WTC11 (cell line): Measurements from ENCODE around the gene TAS2R9. TPM values are rescaled to one million over a fixed set of nuclear protein-coding genes. Genes with fewer than 3 reads are reported as not detected.

Source experiments
- IRF1 ChIP-seq: sonication (generic); formaldehyde crosslinking; IDR thresholded peaks from 2 replicates; pipeline ENCODE4 v1.8.0; 2023; ENCODE audit warnings: missing genetic modification reagents
- IRF2 ChIP-seq: sonication (generic); formaldehyde crosslinking; IDR thresholded peaks from 2 replicates; pipeline ENCODE4 v1.8.0; 2022; ENCODE audit warnings: low read depth, missing genetic modification reagents, borderline replicate concordance
- PRDM15 ChIP-seq: sonication (generic); formaldehyde crosslinking; IDR thresholded peaks from 2 replicates; pipeline ENCODE4 v1.8.0; 2022; ENCODE audit warnings: missing genetic modification reagents
- SMAD4 ChIP-seq: sonication (generic); formaldehyde crosslinking; IDR thresholded peaks from 2 replicates; pipeline ENCODE4 v1.8.0; 2022; ENCODE audit warnings: mild to moderate bottlenecking, missing genetic modification reagents
- TP53 ChIP-seq: sonication (generic); formaldehyde crosslinking; IDR thresholded peaks from 2 replicates; pipeline ENCODE4 v1.8.1; 2023; ENCODE audit warnings: mild to moderate bottlenecking, missing genetic modification reagents
- ZNF425 ChIP-seq: fragments of 250-450 bp; sonication (Bioruptor Pico); conservative IDR thresholded peaks from 2 replicates; pipeline ENCODE4 v1.9.0; 2021; ENCODE audit warnings: mild to moderate bottlenecking
- total RNA-seq: library from RNA; stranded (reverse); gene quantifications from 3 replicates; pipeline ENCODE4 v1.2.3, GENCODE V29; 2021

Gene TAS2R9
- total RNA-seq, 1 experiment from 2014 or later = not detected

GRCh38 chr12:10759657-10760056 lies 50.3 kb downstream of the TAS2R9 start (continued):
- no peak for TF ChIP-seq TP53 (CRISPR knock-in tag)
- no peak for TF ChIP-seq PRDM15 (CRISPR knock-in tag)
- TF ChIP-seq IRF1 (CRISPR knock-in tag) = no peak
- no peak for TF ChIP-seq IRF2 (CRISPR knock-in tag)
- TF ChIP-seq SMAD4 (CRISPR knock-in tag) = no peak
- TF ChIP-seq ZNF425 (CRISPR knock-in tag) = no peak

Other genes with a start within 250 kb of the TAS2R9 start
- 36.1 to 37.0 TPM (median 36.8 TPM) in 3 replicates for gene MAGOHB, start 196.6 kb downstream of the TAS2R9 start, total RNA-seq
- gene STYK1, start 136.1 kb downstream of the TAS2R9 start, total RNA-seq = 1.6 to 1.9 TPM (median 1.6 TPM) in 3 replicates
- 396 to 411 TPM (median 409 TPM) in 3 replicates for gene YBX3, start 86.8 kb downstream of the TAS2R9 start, total RNA-seq
- not detected in 3 replicates for gene TAS2R7, start 7.5 kb downstream of the TAS2R9 start, total RNA-seq
- not detected in 3 replicates for gene TAS2R8, start 2.9 kb downstream of the TAS2R9 start, total RNA-seq
- not detected in 3 replicates for gene TAS2R10, start 16.2 kb upstream of the TAS2R9 start, total RNA-seq
- gene PRR4, start 39.3 kb upstream of the TAS2R9 start, total RNA-seq = 0.87 to 2.7 TPM (median 1.6 TPM) in 3 replicates
- 6.7 to 15.1 TPM (median 8.1 TPM) in 3 replicates for gene PRH1, start 74.1 kb upstream of the TAS2R9 start, total RNA-seq
- 0.37 to 0.62 TPM (median 0.37 TPM) in 3 replicates for gene TAS2R13, start 99.4 kb upstream of the TAS2R9 start, total RNA-seq
- 0.52 TPM in 1 of 3 replicates, not detected in the others for gene PRH2, start 119.1 kb upstream of the TAS2R9 start, total RNA-seq
- gene TAS2R14, start 129.1 kb upstream of the TAS2R9 start, total RNA-seq = 1.1 to 1.3 TPM (median 1.1 TPM) in 3 replicates
- 0.25 to 0.73 TPM (median 0.59 TPM) in 3 replicates for gene TAS2R50, start 176.7 kb upstream of the TAS2R9 start, total RNA-seq
- 0.73 to 0.81 TPM (median 0.73 TPM) in 3 replicates for gene TAS2R20, start 188.1 kb upstream of the TAS2R9 start, total RNA-seq
- gene TAS2R19, start 212.5 kb upstream of the TAS2R9 start, total RNA-seq = 1.0 to 1.4 TPM (median 1.1 TPM) in 3 replicates
- gene TAS2R31, start 221.2 kb upstream of the TAS2R9 start, total RNA-seq = 1.2 to 2.0 TPM (median 1.9 TPM) in 3 replicates